HG03354 (cell line): ENCODE data around the gene VWA8.
"Not testable (repeated sequence)": the region's sequence is repeated elsewhere in the genome, so short reads cannot be mapped to it uniquely, and the experiment has no call there.

Experiments
- ATAC-seq: cut with Tn5 transposase; IDR thresholded peaks from one replicate; pipeline ENCODE4 v1.9.1; 2021; ENCODE audit warnings: mild to moderate bottlenecking; ENCODE audit not compliant: unreplicated experiment, poor library complexity, severe bottlenecking

VWA8 gene

GRCh38 chr13:41880966-41881365 is 79.9 kb downstream of the VWA8 start:
- ATAC-seq, result no peak

- no peak for ATAC-seq
These were observed 96.3 kb downstream of the VWA8 start for GRCh38 chr13:41864658-41865057.

DNA sequence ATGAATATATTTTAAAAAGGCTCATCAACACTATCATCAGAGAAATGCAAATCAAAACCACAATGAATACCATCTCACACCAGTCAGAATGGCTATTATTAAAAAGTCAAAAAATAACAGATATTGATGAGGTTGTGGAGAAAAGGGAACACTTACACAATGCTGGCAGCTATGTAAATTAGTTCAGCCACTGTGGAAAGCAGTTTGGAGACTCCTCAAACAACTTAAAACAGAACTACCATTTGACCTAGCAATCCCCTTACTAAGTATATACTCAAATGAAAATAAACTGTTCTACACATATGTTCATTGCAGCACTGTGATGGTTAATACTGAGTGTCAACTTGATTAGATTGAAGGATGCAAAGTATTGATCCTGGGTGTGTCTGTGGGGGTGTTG is 98.2 kb downstream of the VWA8 start:
- ATAC-seq, result not testable (repeated sequence)

- ATAC-seq, result no peak
These were observed 101.3 kb downstream of the VWA8 start for GRCh38 chr13:41859565-41859964.

GRCh38 chr13:41858780-41859179 is 102.1 kb downstream of the VWA8 start:
- ATAC-seq, result no peak

DNA sequence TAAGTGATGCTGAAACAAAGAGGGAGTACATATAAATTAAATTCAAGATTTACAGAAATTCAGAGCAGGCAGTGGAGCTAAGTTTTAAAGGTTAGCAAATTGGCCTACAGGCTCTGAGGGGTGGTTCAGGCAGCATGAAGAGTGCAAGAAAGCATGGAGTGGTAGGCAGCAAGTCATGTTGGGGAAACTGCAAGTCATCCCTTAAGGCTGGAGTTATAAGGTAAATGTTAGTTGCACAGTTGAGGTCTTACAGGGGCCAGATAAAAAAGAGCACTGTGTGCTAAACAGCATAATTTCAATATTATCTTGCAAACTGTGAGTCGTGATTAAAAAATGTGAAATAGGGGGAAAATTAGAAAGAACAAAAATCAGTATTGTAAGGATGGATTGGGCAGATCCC is 106.2 kb downstream of the VWA8 start:
- no peak for ATAC-seq

GRCh38 chr13:41851351-41851750 is 109.6 kb downstream of the VWA8 start:
- no peak for ATAC-seq

DNA sequence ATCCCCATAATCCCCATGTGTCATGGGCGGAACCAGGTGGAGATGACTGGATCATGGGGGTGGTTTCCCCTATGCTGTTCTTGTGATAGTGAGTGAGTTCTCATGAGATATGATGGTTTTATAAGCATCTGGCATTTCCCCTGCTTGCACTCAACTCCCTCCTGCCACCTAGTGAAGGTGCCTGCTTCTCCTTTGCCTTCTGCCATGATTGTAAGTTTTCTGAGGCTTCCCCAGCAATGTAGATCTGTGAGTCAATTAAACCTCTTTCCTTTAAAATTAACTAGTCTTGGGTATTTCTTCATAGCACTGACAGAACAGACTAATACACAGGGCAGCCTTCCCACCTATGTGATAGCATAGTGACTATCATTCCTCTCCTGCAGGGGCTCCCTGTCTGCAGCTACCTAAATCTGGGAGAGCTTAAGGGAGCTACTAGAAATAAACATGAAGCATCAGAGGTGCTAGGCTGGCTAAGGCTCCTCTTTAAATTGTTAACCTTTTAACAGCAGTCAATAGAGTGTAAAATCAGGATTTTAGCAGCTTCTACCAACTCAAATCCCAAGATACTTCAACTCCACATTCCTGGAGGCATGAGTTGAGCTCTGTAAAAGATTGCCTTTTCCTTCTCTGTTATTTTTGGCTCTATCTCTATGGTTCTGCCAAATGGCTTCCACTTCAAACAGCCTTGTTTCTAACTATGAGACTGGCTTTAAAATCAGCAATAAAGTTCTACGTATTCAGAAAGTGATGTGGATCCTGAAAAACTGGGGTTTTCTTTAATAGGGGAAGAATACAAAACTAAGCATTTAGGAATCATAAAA is 112.3 kb downstream of the VWA8 start:
- no peak for ATAC-seq

GRCh38 chr13:41847216-41847615 is 113.7 kb downstream of the VWA8 start:
- no peak for ATAC-seq

DNA sequence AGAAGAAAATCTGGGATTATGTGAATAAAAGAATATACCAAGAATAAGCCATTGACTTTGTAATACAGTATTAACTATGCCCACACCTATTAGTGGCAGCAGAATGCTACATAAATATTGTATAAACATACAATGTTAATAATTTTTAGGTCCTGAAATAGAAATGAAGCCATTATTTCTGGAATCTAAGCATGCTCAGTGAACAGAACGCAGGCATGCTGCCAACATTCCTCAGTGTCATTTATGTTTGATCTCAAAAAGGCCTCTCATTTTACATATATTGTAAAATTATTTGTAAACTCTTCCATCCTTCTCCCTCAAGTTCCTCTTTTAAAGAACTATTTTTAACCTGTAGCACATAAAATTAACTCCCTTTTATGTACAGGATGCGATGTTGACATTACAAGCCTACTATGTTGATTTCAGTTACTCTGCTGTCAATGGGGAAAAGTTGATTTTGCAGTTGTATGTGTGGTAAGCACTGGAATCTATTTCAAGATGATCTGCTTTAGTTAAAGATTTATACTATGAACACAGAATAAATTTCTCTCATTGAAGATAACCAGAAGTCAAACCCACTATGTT is 118.8 kb downstream of the VWA8 start:
- no peak for ATAC-seq

- no peak for ATAC-seq
These were observed 123.3 kb downstream of the VWA8 start for GRCh38 chr13:41837629-41838028.

DNA sequence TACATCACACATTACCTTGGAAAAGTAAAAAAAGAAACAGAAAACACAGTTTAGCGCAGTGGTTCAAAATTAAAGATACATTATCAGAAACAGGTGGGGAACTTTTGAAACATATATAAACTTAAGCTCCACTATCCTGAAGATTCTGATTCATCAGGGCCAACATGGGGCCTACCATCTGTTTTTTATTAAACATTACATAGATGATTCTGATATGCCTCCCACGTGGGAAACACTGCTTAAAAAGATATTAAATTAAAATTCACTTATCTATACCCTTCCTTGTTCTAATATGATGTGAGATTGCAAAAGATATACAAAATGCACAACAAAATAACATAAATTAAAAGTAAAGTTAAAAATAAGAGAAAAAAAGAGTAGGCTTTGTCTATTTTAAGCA is 125.0 kb downstream of the VWA8 start:
- ATAC-seq, result no peak

DNA sequence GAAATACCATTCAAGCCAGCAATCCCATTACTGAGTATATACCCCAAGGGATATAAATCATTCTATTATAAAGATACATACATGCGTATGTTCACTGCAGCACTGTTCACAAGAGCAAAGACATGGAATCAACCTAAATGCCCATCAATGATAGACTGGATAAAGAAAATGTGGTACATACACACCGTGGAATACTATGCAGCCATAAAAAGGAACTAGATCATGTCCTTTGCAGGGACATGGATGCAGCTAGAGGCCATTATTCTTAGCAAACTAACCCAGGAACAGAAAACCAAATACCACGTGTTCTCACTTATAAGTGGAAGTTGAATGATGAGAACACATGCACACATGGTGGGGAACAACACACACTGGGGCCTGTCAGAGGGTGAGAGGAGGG is 126.2 kb downstream of the VWA8 start:
- not testable (repeated sequence) for ATAC-seq

GRCh38 chr13:41833831-41834230 is 127.1 kb downstream of the VWA8 start:
- ATAC-seq, result no peak

DNA sequence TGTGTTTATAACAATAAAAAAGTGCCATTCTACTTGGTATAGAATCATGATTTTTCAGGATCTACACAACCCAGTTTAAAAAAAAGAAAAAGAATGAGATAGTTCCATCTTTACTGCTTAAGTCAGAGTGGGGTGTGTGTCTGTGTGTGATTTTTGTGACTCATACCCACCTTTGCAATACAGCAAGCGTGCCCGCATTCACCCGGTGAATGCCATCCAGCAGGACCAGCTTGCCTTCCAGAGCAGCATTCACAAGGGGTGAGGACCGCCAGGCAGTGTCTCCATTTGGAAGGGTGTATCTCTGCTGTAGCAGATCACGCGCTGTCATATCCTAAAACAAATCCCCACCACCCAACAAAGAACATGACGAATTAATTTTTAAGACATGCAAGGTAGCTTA is 127.7 kb downstream of the VWA8 start:
- ATAC-seq, result no peak

DNA sequence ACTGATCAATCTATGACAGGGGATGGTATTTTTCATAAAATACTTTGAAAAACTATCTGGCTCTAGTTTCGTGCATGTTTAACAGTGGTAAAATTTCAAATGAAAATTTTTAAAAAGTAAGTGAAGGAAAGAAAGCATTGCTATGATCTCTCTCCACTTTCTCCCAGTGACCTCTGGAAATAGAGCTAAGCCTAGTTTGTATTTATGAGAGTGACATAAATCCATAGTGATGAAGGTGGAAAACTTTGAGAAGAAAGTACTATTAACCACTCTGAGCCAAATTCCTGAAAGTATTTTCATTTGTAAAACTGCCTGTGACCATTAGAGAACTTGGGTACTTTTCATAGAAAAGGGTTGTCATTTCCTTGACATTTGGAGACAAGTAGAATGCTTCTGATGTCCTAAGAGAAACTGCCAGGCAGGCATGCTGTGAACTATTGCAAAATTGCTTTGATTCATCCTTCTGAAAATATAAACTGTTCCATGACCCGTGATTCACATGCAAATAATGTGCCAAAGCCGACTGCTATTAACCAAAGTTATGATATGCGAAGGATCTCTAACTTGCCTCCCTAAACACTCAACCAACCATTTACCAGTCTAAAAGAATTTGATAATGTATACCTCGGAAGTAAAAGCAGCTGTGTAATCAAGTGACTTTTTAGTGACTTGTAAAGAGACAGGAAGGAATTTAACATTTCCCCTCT is 133.2 kb downstream of the VWA8 start:
- ATAC-seq, result no peak

DNA sequence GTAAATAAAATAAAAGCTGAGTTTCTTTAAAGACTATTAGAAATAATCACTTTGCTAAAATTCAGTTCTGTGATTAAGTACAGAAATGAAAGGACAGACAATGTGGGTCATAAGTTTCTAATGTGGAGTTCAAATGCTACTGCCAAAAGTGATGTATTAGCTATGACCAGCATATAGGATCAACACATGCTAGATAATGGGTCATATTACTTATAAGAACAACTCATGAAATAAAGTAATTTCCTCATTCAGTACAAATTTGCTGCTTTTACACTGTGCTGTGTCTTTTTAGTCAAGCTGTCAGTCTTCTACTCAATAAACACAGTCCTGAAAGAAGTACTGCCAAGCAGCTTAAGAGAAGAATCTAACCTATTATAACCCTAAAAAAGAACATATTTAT is 135.2 kb downstream of the VWA8 start:
- ATAC-seq, result no peak

DNA sequence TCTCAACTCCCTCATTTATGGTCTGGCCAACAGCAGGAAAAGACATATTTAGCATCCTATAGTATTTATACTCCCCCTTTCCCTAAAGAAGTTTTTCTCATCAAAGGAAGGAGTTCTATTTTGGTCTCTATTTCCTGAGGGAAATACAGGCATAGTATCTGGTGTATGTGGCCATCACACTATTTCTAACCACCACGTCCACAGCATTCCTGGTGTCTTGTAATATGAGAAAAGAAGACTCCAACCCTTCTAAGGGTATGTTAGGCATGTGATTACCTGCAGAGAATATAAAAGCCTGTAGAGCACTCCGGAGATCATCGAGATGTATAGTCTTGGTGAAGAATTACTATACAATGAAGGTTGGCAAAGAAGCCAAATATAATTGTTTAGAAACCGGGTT is 137.4 kb downstream of the VWA8 start:
- no peak for ATAC-seq

DNA sequence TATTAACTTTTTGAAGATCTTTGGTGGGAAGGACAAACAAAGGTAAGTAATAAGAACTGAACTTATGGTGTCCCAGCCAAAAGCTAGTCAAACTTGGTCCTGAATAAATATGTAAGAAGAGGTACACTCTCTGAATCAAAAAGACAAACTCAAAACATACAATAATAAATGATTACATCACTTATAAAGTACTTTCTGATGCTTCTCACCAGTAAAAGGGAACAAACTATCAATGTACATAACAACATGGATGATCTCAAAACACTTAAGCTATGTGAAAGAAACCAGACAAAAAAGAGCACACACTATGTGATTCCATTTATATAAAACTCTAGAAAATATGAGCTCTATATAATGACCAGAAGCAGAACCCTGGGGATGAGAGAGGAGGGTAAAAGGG is 138.3 kb downstream of the VWA8 start:
- ATAC-seq, result no peak

- no peak for ATAC-seq
These were observed 139.7 kb downstream of the VWA8 start for GRCh38 chr13:41821238-41821594.

DNA sequence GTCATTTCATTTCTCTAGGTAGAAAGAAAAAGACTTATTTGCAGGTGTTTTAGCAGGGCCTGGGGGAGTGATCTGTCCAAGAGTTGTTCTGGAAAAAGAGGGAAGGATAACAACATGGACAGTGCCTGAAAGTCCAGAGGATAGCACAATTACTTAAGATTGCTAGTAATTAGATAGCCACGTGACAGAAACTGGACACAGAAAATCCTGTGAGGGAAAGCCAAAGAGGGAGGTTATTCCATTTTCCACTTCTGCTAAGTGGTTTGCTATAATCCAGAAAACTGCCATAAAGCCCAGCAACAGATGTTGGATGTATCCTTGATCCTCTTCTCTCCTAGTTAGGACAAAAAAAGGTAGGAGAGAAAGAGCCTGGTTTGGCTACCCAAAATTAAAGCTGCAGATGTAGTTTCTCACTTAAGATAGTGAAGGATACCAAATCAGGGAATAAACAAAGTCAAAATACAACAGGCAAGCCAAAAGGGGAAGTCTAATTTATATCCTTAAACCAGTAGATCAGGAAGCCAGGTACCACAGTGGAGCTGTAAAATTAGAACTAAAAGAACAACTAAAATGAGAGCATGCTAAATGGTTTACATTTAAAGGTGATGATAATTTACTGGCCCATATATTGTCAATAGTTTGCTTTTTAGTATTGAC is 140.2 kb downstream of the VWA8 start:
- no peak for ATAC-seq
